ENCODE results near the gene DCST1. TPM values are rescaled to one million over a fixed set of nuclear protein-coding genes. Genes with fewer than 3 reads are reported as not detected.
A peak's percentile ranks its signal among the peaks of the same experiment; 100 is the strongest.

The DCST1 gene
- total RNA-seq, 1 experiment from 2014 or later, result not detected

GRCh38 chr1:154996966-154997701 lies 36.5 kb upstream of the DCST1 start:
- Histone ChIP-seq H3K27ac (no peak overlapping the region), H3K4me1 (replicated peaks) (peaks cover 34% of the 10 kb centered on the region), H3K27me3 (replicated peaks) (no peaks in the 10 kb centered on the region), H3K9me3 (replicated peaks) (no peaks in the 10 kb centered on the region), H3K36me3 (no peaks in the 10 kb centered on the region), H3K4me3 (no peak overlapping the region)
- DNase-seq (ENCODE audit: low read depth in 1 of 2, low spot score in 2 of 2), result no peak

- H3K36me3 ChIP-seq, result no peaks in the 10 kb centered on the region
- H3K27ac ChIP-seq, result no peak overlapping the region
- H3K4me1 ChIP-seq (replicated peaks), result peaks cover 29% of the 10 kb centered on the region
- no peaks in the 10 kb centered on the region for H3K27me3 ChIP-seq (replicated peaks)
- no peak for DNase-seq (ENCODE audit: low read depth in 1 of 2, low spot score in 2 of 2)
- H3K9me3 ChIP-seq (replicated peaks), result no peaks in the 10 kb centered on the region; the same call in 1 of the 2 replicates
- H3K4me3 ChIP-seq, result no peak overlapping the region
These were observed 35.3 kb upstream of the DCST1 start for GRCh38 chr1:154998201-154998780.

GRCh38 chr1:154998818-154999570 lies 34.6 kb upstream of the DCST1 start:
- DNase-seq (ENCODE audit: low read depth in 1 of 2, low spot score in 2 of 2), result peak; percentile 60 to 79

GRCh38 chr1:154999571-155000410 lies 33.8 kb upstream of the DCST1 start:
- H3K27me3 ChIP-seq (replicated peaks), result no peaks in the 10 kb centered on the region
- H3K36me3 ChIP-seq, result no peaks in the 10 kb centered on the region
- H3K4me1 ChIP-seq (replicated peaks), result peaks cover 29% of the 10 kb centered on the region
- H3K4me3 ChIP-seq, result peak overlapping the region; percentile 47
- H3K27ac ChIP-seq, result no peak overlapping the region
- no peaks in the 10 kb centered on the region; the same call in 1 of the 2 replicates for H3K9me3 ChIP-seq (replicated peaks)
- no peak for DNase-seq (ENCODE audit: low read depth in 1 of 2, low spot score in 2 of 2)

More at GRCh38 chr1:154998818-154999570, 34.6 kb upstream of the DCST1 start:
- no peaks in the 10 kb centered on the region for H3K27me3 ChIP-seq (replicated peaks)
- no peak overlapping the region for H3K27ac ChIP-seq
- peaks cover 24% of the 10 kb centered on the region for H3K4me1 ChIP-seq (replicated peaks)
- H3K36me3 ChIP-seq, result no peaks in the 10 kb centered on the region
- H3K9me3 ChIP-seq (replicated peaks), result no peaks in the 10 kb centered on the region; the same call in 1 of the 2 replicates
- H3K4me3 ChIP-seq, result no peak overlapping the region

- H3K9me3 ChIP-seq (replicated peaks), result no peaks in the 10 kb centered on the region; the same call in 1 of the 2 replicates
- H3K27ac ChIP-seq, result no peak overlapping the region
- peaks cover 29% of the 10 kb centered on the region for H3K4me1 ChIP-seq (replicated peaks)
- peak overlapping the region; percentile 47 for H3K4me3 ChIP-seq
- no peaks in the 10 kb centered on the region for H3K27me3 ChIP-seq (replicated peaks)
- no peaks in the 10 kb centered on the region for H3K36me3 ChIP-seq
- no peak for DNase-seq (ENCODE audit: low read depth in 1 of 2, low spot score in 2 of 2)
These were observed 33.3 kb upstream of the DCST1 start for GRCh38 chr1:155000411-155000725.

- no peaks in the 10 kb centered on the region for H3K27me3 ChIP-seq (replicated peaks)
- H3K4me3 ChIP-seq, result peak overlapping the region; percentile 47
- no peaks in the 10 kb centered on the region; the same call in 1 of the 2 replicates for H3K9me3 ChIP-seq (replicated peaks)
- H3K4me1 ChIP-seq (replicated peaks), result peaks cover 29% of the 10 kb centered on the region
- H3K27ac ChIP-seq, result peak overlapping the region; percentile 39
- peak; percentile 84 to 95 for DNase-seq (ENCODE audit: low read depth in 1 of 2, low spot score in 2 of 2)
- H3K36me3 ChIP-seq, result no peaks in the 10 kb centered on the region
These were observed 32.7 kb upstream of the DCST1 start for GRCh38 chr1:155000726-155001424.

- Histone ChIP-seq H3K27ac (no peak overlapping the region), H3K27me3 (replicated peaks) (no peaks in the 10 kb centered on the region), H3K9me3 (replicated peaks) (no peaks in the 10 kb centered on the region; the same call in 1 of the 2 replicates), H3K36me3 (no peaks in the 10 kb centered on the region), H3K4me3 (peak overlapping the region; percentile 47), H3K4me1 (replicated peaks) (peaks cover 29% of the 10 kb centered on the region)
- no peak for DNase-seq (ENCODE audit: low read depth in 1 of 2, low spot score in 2 of 2)
These were observed 32.3 kb upstream of the DCST1 start for GRCh38 chr1:155001425-155001674.

- Histone ChIP-seq H3K9me3 (replicated peaks) (no peaks in the 10 kb centered on the region; the same call in 1 of the 2 replicates), H3K27me3 (replicated peaks) (no peaks in the 10 kb centered on the region), H3K36me3 (no peaks in the 10 kb centered on the region), H3K4me1 (replicated peaks) (peaks cover 29% of the 10 kb centered on the region), H3K27ac (no peak overlapping the region), H3K4me3 (peak overlapping the region; percentile 47)
- peak; percentile 90 to 100 for DNase-seq (ENCODE audit: low read depth in 1 of 2, low spot score in 2 of 2)
These were observed 31.8 kb upstream of the DCST1 start for GRCh38 chr1:155001675-155002463.

- Histone ChIP-seq H3K4me3 (peak within 1 kb of the TSS; percentile 57), H3K36me3 (no peaks in the 10 kb centered on the region), H3K27me3 (replicated peaks) (no peaks in the 10 kb centered on the region), H3K4me1 (replicated peaks) (peaks cover 29% of the 10 kb centered on the region), H3K27ac (no peak within 1 kb of the TSS), H3K9me3 (replicated peaks) (no peaks in the 10 kb centered on the region; the same call in 1 of the 2 replicates)
- DNase-seq (ENCODE audit: low read depth in 1 of 2, low spot score in 2 of 2), result peak in 1 of 2 experiments; percentile 54
These were observed 31.0 kb upstream of the DCST1 start, which contains the start of gene ZBTB7B for GRCh38 chr1:155002464-155003226. Gene ZBTB7B, plus strand, starts transcription at chr1:155002802. Its CDS starts 11,859 bp downstream, at chr1:155014661.

- Histone ChIP-seq H3K36me3 (no peaks in the 10 kb centered on the region), H3K4me3 (peak overlapping the region; percentile 57), H3K27me3 (replicated peaks) (no peaks in the 10 kb centered on the region), H3K4me1 (replicated peaks) (peaks cover 29% of the 10 kb centered on the region), H3K9me3 (replicated peaks) (no peaks in the 10 kb centered on the region; the same call in 1 of the 2 replicates), H3K27ac (no peak overlapping the region)
- peak in 1 of 2 experiments; percentile 31 for DNase-seq (ENCODE audit: low read depth in 1 of 2, low spot score in 2 of 2)
These were observed 30.3 kb upstream of the DCST1 start for GRCh38 chr1:155003227-155003765.

GRCh38 chr1:155003766-155004351 lies 29.8 kb upstream of the DCST1 start:
- DNase-seq (ENCODE audit: low read depth in 1 of 2, low spot score in 2 of 2), result peak in 1 of 2 experiments; percentile 67
- H3K4me1 ChIP-seq (replicated peaks), result peaks cover 27% of the 10 kb centered on the region
- H3K27ac ChIP-seq, result no peak overlapping the region; the same call in 1 of the 2 replicates
- peak overlapping the region; percentile 57 for H3K4me3 ChIP-seq
- H3K27me3 ChIP-seq (replicated peaks), result no peaks in the 10 kb centered on the region
- no peaks in the 10 kb centered on the region for H3K36me3 ChIP-seq
- H3K9me3 ChIP-seq (replicated peaks), result no peaks in the 10 kb centered on the region; the same call in 1 of the 2 replicates
